Mesendoderm (in vitro differentiated cells): Measurements from ENCODE around the gene SWAP70.
A peak's percentile ranks its signal among the peaks of the same experiment; 100 is the strongest.

Source experiments
- DNase-seq: peaks from one replicate; pipeline ENCODE4 v3.0.0; 2013
- H2AK5ac ChIP-seq: 2 replicates; pipeline ENCODE4 v1.6.1; 2013; ENCODE audit warnings: low read length, inconsistent platforms
- H2BK120ac ChIP-seq: 2 replicates; pipeline ENCODE4 v1.6.1; 2013; ENCODE audit warnings: low read depth, mild to moderate bottlenecking, low read length, moderate library complexity, mixed read lengths
- H2BK15ac ChIP-seq: replicated peaks from 2 replicates; pipeline ENCODE4 v1.6.1; 2013; ENCODE audit warnings: low read depth, mild to moderate bottlenecking, moderate library complexity
- H2BK5ac ChIP-seq: 2 replicates; pipeline ENCODE4 v1.6.1; 2013; ENCODE audit warnings: low read length, inconsistent platforms
- H3K18ac ChIP-seq: 2 replicates; pipeline ENCODE4 v1.6.1; 2013; ENCODE audit warnings: mild to moderate bottlenecking, low read length, mixed read lengths
- H3K23ac ChIP-seq: one replicate; pipeline ENCODE4 v1.6.1; 2013; ENCODE audit warnings: low read length
- H3K27ac ChIP-seq: 2 replicates; pipeline ENCODE4 v1.5.1; 2013; ENCODE audit warnings: low read depth, mild to moderate bottlenecking, inconsistent platforms, low read length, moderate library complexity
- H3K27me3 ChIP-seq: 2 replicates; pipeline ENCODE4 v1.6.1; 2013; ENCODE audit warnings: low read length, control low read depth, mild to moderate bottlenecking, inconsistent platforms; ENCODE audit not compliant: insufficient read depth, poor library complexity
- H3K36me3 ChIP-seq: 2 replicates; pipeline ENCODE4 v1.6.1; 2013; ENCODE audit warnings: low read length, inconsistent platforms; ENCODE audit not compliant: control insufficient read depth, insufficient read depth
- H3K4ac ChIP-seq: one replicate; pipeline ENCODE4 v1.6.1; 2013; ENCODE audit warnings: low read depth, mild to moderate bottlenecking, low read length, moderate library complexity
- H3K4me1 ChIP-seq: 2 replicates; pipeline ENCODE4 v1.6.1; 2013; ENCODE audit warnings: low read depth, low read length, inconsistent platforms; ENCODE audit not compliant: control insufficient read depth
- H3K4me2 ChIP-seq: 2 replicates; pipeline ENCODE4 v1.6.1; 2013; ENCODE audit warnings: low read length
- H3K4me3 ChIP-seq: 2 replicates; pipeline ENCODE4 v1.5.1; 2013; ENCODE audit warnings: mild to moderate bottlenecking, low read length
- H3K56ac ChIP-seq: one replicate; pipeline ENCODE4 v1.6.1; 2013; ENCODE audit warnings: low read length
- H3K79me1 ChIP-seq: 2 replicates; pipeline ENCODE4 v1.6.1; 2013; ENCODE audit warnings: low read length, inconsistent platforms
- H3K79me2 ChIP-seq: 2 replicates; pipeline ENCODE4 v1.6.1; 2013; ENCODE audit warnings: mild to moderate bottlenecking, low read length; ENCODE audit not compliant: control insufficient read depth, insufficient read depth
- H3K9ac ChIP-seq: 2 replicates; pipeline ENCODE4 v1.6.1; 2013; ENCODE audit warnings: low read length, inconsistent platforms
- H4K5ac ChIP-seq: one replicate; pipeline ENCODE4 v1.6.1; 2013; ENCODE audit warnings: low read length
- H4K8ac ChIP-seq: one replicate; pipeline ENCODE4 v1.6.1; 2013; ENCODE audit warnings: low read depth, mild to moderate bottlenecking, control low read depth, low read length, moderate library complexity
- WGBS: extraction: QIAGEN DNeasy Blood & Tissue Kit; methylation state at CpG from one replicate; pipeline ENCODE4 v1.1.7; 2013; ENCODE audit warnings: low lambda C conversion rate, missing lambda C conversion rate; ENCODE audit not compliant: insufficient coverage; ENCODE audit errors: extremely low coverage; 5-methylcytosine and 5-hydroxymethylcytosine counted together

SWAP70 gene

GRCh38 chr11:9747828-9748227 is 84.0 kb downstream of the SWAP70 start:
- no peak overlapping the region for H3K56ac ChIP-seq
- no peak overlapping the region for H2BK5ac ChIP-seq
- no peak overlapping the region for H4K5ac ChIP-seq
- H3K4me3 ChIP-seq: no peak overlapping the region
- no peak overlapping the region for H3K9ac ChIP-seq
- H2BK120ac ChIP-seq: no peak overlapping the region
- WGBS: no CpG with 5 or more reads among the region's 5 CpGs
- no peak overlapping the region for H3K23ac ChIP-seq
- H3K27ac ChIP-seq: no peak overlapping the region
- H3K36me3 ChIP-seq: peaks cover 1% of the 10 kb centered on the region
- H3K18ac ChIP-seq: no peak overlapping the region
- no peaks in the 10 kb centered on the region for H3K27me3 ChIP-seq
- no peak for DNase-seq
- no peak overlapping the region for H2AK5ac ChIP-seq
- H3K79me2 ChIP-seq: no peaks in the 10 kb centered on the region
- H3K4me1 ChIP-seq: no peaks in the 10 kb centered on the region
- H3K4me2 ChIP-seq: no peak overlapping the region
- no peaks in the 10 kb centered on the region for H3K79me1 ChIP-seq
- H2BK15ac ChIP-seq: no peak overlapping the region
- no peak overlapping the region for H4K8ac ChIP-seq
- H3K4ac ChIP-seq: no peak overlapping the region

GRCh38 chr11:9748361-9748970 is 84.6 kb downstream of the SWAP70 start:
- Histone ChIP-seq H2AK5ac (no peak overlapping the region), H3K4me1 (no peaks in the 10 kb centered on the region), H3K4me2 (no peak overlapping the region), H3K79me1 (no peaks in the 10 kb centered on the region), H2BK15ac (no peak overlapping the region), H3K18ac (no peak overlapping the region), H3K4me3 (no peak overlapping the region), H3K79me2 (no peaks in the 10 kb centered on the region), H3K4ac (no peak overlapping the region), H3K23ac (no peak overlapping the region), H3K56ac (no peak overlapping the region), H3K9ac (no peak overlapping the region), H4K8ac (no peak overlapping the region), H2BK120ac (no peak overlapping the region), H2BK5ac (no peak overlapping the region), H4K5ac (no peak overlapping the region), H3K27ac (no peak overlapping the region), H3K36me3 (peaks cover 1% of the 10 kb centered on the region), H3K27me3 (no peaks in the 10 kb centered on the region)
- peak; percentile 87 for DNase-seq
- no CpG with 5 or more reads among the region's 7 CpGs for WGBS

GRCh38 chr11:9750551-9750950 is 86.7 kb downstream of the SWAP70 start:
- H2BK120ac ChIP-seq: no peak overlapping the region
- no peak overlapping the region for H3K56ac ChIP-seq
- no CpG with 5 or more reads among the region's 4 CpGs for WGBS
- no peak overlapping the region for H2AK5ac ChIP-seq
- no peak overlapping the region for H3K4me2 ChIP-seq
- H3K4me3 ChIP-seq: no peak overlapping the region
- no peak overlapping the region for H2BK5ac ChIP-seq
- no peaks in the 10 kb centered on the region for H3K79me2 ChIP-seq
- no peak overlapping the region for H3K18ac ChIP-seq
- H3K23ac ChIP-seq: no peak overlapping the region
- no peak overlapping the region for H2BK15ac ChIP-seq
- no peak overlapping the region for H3K4ac ChIP-seq
- H3K27ac ChIP-seq: no peak overlapping the region
- no peak for DNase-seq
- no peaks in the 10 kb centered on the region for H3K79me1 ChIP-seq
- no peaks in the 10 kb centered on the region for H3K27me3 ChIP-seq
- no peak overlapping the region for H4K8ac ChIP-seq
- H3K4me1 ChIP-seq: no peaks in the 10 kb centered on the region
- H3K36me3 ChIP-seq: peaks cover 1% of the 10 kb centered on the region
- no peak overlapping the region for H4K5ac ChIP-seq
- no peak overlapping the region for H3K9ac ChIP-seq

- Histone ChIP-seq H3K4me1 (no peaks in the 10 kb centered on the region), H3K27ac (no peak overlapping the region), H3K27me3 (no peaks in the 10 kb centered on the region), H3K79me2 (no peaks in the 10 kb centered on the region), H3K23ac (no peak overlapping the region), H4K5ac (no peak overlapping the region), H2BK120ac (no peak overlapping the region), H3K79me1 (no peaks in the 10 kb centered on the region), H2BK5ac (no peak overlapping the region), H3K4me3 (no peak overlapping the region), H4K8ac (no peak overlapping the region), H3K56ac (no peak overlapping the region), H2BK15ac (no peak overlapping the region), H3K36me3 (peaks cover 1% of the 10 kb centered on the region), H3K4ac (no peak overlapping the region), H3K18ac (no peak overlapping the region), H3K9ac (no peak overlapping the region), H2AK5ac (no peak overlapping the region), H3K4me2 (no peak overlapping the region)
- WGBS: no CpG with 5 or more reads among the region's 3 CpGs
- DNase-seq: no peak
These were observed 88.2 kb downstream of the SWAP70 start for GRCh38 chr11:9752091-9752490.

GRCh38 chr11:9753021-9753420 is 89.1 kb downstream of the SWAP70 start:
- H3K79me1 ChIP-seq: no peaks in the 10 kb centered on the region
- H2AK5ac ChIP-seq: no peak overlapping the region
- no peak overlapping the region for H2BK15ac ChIP-seq
- DNase-seq: no peak
- no peak overlapping the region for H3K9ac ChIP-seq
- no peak overlapping the region for H2BK5ac ChIP-seq
- no peak overlapping the region for H3K23ac ChIP-seq
- no peak overlapping the region for H3K4me2 ChIP-seq
- no peaks in the 10 kb centered on the region for H3K27me3 ChIP-seq
- no peaks in the 10 kb centered on the region for H3K4me1 ChIP-seq
- no peak overlapping the region for H3K18ac ChIP-seq
- H2BK120ac ChIP-seq: no peak overlapping the region
- H4K5ac ChIP-seq: no peak overlapping the region
- H3K36me3 ChIP-seq: peaks cover 1% of the 10 kb centered on the region
- WGBS: no CpG with 5 or more reads among the region's 3 CpGs
- H3K4ac ChIP-seq: no peak overlapping the region
- H4K8ac ChIP-seq: no peak overlapping the region
- no peak overlapping the region for H3K27ac ChIP-seq
- H3K4me3 ChIP-seq: no peak overlapping the region
- no peaks in the 10 kb centered on the region for H3K79me2 ChIP-seq
- H3K56ac ChIP-seq: no peak overlapping the region

- Histone ChIP-seq H3K4me3 (no peak overlapping the region), H3K36me3 (peaks cover 1% of the 10 kb centered on the region), H3K27me3 (no peaks in the 10 kb centered on the region), H3K18ac (no peak overlapping the region), H2BK15ac (no peak overlapping the region), H3K4me1 (peaks cover 3% of the 10 kb centered on the region), H3K56ac (no peak overlapping the region), H2AK5ac (no peak overlapping the region), H3K9ac (no peak overlapping the region), H3K79me2 (no peaks in the 10 kb centered on the region), H2BK120ac (no peak overlapping the region), H3K79me1 (no peaks in the 10 kb centered on the region), H4K8ac (no peak overlapping the region), H3K27ac (no peak overlapping the region), H3K23ac (no peak overlapping the region), H4K5ac (no peak overlapping the region), H3K4ac (no peak overlapping the region), H3K4me2 (no peak overlapping the region), H2BK5ac (no peak overlapping the region)
- no peak for DNase-seq
- no CpG with 5 or more reads among the region's 3 CpGs for WGBS
These were observed 90.2 kb downstream of the SWAP70 start for GRCh38 chr11:9754010-9754471.
